ENCODE results near the gene TEF. TPM values are rescaled to one million over a fixed set of nuclear protein-coding genes. Genes with fewer than 3 reads are reported as not detected.
"Not testable (repeated sequence)": the region's sequence is repeated elsewhere in the genome, so short reads cannot be mapped to it uniquely, and the experiment has no call there.

Gene TEF
- total RNA-seq, 1 donor from 2014 or later = 20.1 TPM

DNA sequence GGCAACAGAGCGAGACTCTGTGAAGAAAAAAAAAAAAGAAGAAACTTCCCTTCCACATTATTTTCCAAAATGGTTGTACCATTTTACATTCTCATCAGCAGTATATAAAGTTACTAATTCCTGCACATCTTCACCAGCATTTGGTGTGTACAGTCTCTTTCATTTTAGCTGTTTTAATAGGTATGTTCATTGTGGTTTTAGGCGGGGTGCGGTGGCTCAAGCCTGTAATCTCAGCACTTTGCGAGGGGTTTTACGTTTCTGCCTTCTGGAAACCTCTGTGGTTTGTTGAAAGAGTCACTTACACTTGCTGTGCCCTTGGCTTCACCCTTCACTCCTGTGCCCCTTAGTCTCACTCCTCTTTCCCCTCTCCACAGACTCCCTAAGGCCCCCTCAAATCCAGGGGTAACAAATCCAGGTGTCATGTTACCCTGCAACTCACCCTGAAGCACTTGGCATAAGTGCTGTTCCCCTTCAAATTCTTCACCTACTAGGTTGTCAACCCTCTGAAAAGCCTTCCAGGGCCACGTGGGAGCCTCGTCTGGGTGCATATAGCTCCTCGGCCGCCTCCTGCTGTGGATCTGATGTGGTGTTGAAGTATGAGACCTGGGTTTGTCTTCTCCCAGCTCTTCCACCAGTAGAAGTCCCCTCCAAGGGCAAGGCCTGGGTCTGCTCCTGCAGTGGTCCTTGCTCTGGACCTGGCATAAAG lies 44.1 kb downstream of the TEF start:
- no peak for DNase-seq
- intact Hi-C loops (cut with micrococcal nuclease) = no loop called here
- no peaks in the 10 kb centered on the region for H3K9me3 ChIP-seq (replicated peaks)
- H3K4me1 ChIP-seq = no peaks in the 10 kb centered on the region
- no peaks in the 10 kb centered on the region for H3K27me3 ChIP-seq (ENCODE audit: low read depth)
- peak overlapping the region; percentile 36 for H3K27ac ChIP-seq (replicated peaks)
- no peak for TF ChIP-seq CTCF (IDR thresholded peaks at IDR 0.05; ENCODE audit: borderline replicate concordance)
- H3K4me3 ChIP-seq = no peak overlapping the region
- H3K36me3 ChIP-seq = peaks cover 58% of the 10 kb centered on the region

DNA sequence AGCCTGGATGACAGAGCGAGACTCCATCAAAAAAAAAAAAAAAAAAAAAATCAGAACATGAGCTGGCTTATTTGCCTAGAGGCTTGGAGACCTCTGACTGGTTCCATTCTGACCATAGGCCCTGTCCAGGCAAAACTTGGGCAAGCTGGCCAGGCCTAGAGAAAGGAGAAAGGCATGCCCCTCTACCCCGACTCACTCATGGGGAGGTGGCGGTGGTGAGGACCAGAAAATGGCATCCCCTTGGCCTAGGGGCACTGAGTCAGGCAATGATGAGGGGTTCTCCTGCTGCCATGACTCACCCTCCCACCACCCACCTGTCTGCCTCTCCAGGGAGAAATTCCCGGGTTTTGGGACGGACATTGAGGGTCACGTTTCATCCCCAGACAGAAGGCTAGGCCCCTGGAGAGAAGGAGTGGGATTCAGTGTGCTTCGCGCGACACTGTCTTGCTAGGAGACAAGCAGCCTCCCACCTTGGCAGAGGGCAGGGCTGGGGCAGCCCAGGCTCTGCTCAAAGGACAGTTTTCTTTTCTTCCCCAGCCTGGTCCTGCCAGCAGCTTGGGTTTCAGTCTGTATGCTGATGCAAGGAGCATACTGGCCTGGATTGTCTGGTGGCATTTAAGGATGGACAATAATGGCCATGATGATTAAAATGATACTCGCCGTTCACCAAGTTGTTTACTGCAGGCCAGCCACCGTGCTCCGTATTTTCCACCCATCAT lies 47.6 kb downstream of the TEF start:
- no peak overlapping the region for H3K4me3 ChIP-seq
- H3K36me3 ChIP-seq = peaks cover 59% of the 10 kb centered on the region
- peak overlapping the region; percentile 36 for H3K27ac ChIP-seq (replicated peaks)
- no peak for TF ChIP-seq CTCF (IDR thresholded peaks at IDR 0.05; ENCODE audit: borderline replicate concordance)
- H3K9me3 ChIP-seq (replicated peaks) = no peaks in the 10 kb centered on the region
- intact Hi-C loops (cut with micrococcal nuclease) = no loop called here
- peaks cover 19% of the 10 kb centered on the region for H3K4me1 ChIP-seq
- no peaks in the 10 kb centered on the region for H3K27me3 ChIP-seq (ENCODE audit: low read depth)
- no peak for DNase-seq

- intact Hi-C loops (cut with micrococcal nuclease) = no loop called here
- Histone ChIP-seq H3K9me3 (replicated peaks) (no peaks in the 10 kb centered on the region), H3K4me3 (no peak overlapping the region), H3K4me1 (peaks cover 25% of the 10 kb centered on the region), H3K27ac (replicated peaks) (no peak overlapping the region), H3K36me3 (peaks cover 59% of the 10 kb centered on the region), H3K27me3 (ENCODE audit: low read depth) (no peaks in the 10 kb centered on the region)
- DNase-seq = no peak
- no peak for TF ChIP-seq CTCF (IDR thresholded peaks at IDR 0.05; ENCODE audit: borderline replicate concordance)
Observed at GRCh38 chr22:41429951-41430332, 48.2 kb downstream of the TEF start.

GRCh38 chr22:41431656-41432055 lies 49.9 kb downstream of the TEF start:
- intact Hi-C loops (cut with micrococcal nuclease) = no loop called here
- no peak for TF ChIP-seq CTCF (IDR thresholded peaks at IDR 0.05; ENCODE audit: borderline replicate concordance)
- Histone ChIP-seq H3K36me3 (peaks cover 61% of the 10 kb centered on the region), H3K27me3 (ENCODE audit: low read depth) (no peaks in the 10 kb centered on the region), H3K9me3 (replicated peaks) (no peaks in the 10 kb centered on the region), H3K4me1 (peaks cover 42% of the 10 kb centered on the region), H3K27ac (replicated peaks) (peak overlapping the region; percentile 100), H3K4me3 (no peak overlapping the region)
- DNase-seq = no peak

DNA sequence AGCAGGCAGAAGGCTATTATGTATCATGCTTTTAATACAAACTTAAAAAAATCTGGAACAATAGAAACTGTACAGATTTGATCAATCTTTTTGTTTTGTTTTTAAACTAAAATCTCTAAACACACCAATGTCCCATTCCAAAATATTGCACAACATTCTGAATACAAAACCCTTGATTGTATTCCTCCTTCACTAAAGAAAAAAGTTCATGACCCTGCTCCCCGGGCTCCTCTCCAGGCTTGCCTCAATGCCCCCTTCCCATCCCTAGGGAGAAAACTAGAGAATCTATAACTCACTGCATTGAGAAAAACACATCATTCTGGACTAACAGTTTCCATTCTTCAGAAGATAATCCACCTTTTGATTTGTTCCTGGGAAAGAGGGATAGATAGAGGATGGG lies 51.7 kb downstream of the TEF start:
- H3K9me3 ChIP-seq (replicated peaks); DNase-seq; intact Hi-C loops (cut with micrococcal nuclease); H3K4me3 ChIP-seq; H3K27me3 ChIP-seq (ENCODE audit: low read depth): not testable (repeated sequence)
- Histone ChIP-seq H3K36me3 (peaks cover 59% of the 10 kb centered on the region), H3K27ac (replicated peaks) (peak overlapping the region; percentile 100), H3K4me1 (peaks cover 60% of the 10 kb centered on the region)

GRCh38 chr22:41434361-41435003 lies 52.7 kb downstream of the TEF start:
- peaks cover 60% of the 10 kb centered on the region for H3K36me3 ChIP-seq
- DNase-seq; H3K27me3 ChIP-seq (ENCODE audit: low read depth); intact Hi-C loops (cut with micrococcal nuclease); H3K9me3 ChIP-seq (replicated peaks); H3K4me3 ChIP-seq: not testable (repeated sequence)
- H3K27ac ChIP-seq (replicated peaks) = peak overlapping the region; percentile 100
- peaks cover 70% of the 10 kb centered on the region for H3K4me1 ChIP-seq

Measured in left ventricle myocardium inferior (tissue), 1 donor.